HK-2 (cell line): ENCODE results near the gene KDM6B.
A peak's percentile ranks its signal among the peaks of the same experiment; 100 is the strongest.

Experiments used
- DNase-seq: peaks from one replicate; pipeline ENCODE4 v3.0.0-alpha.2; 2018; ENCODE audit not compliant: unreplicated experiment

KDM6B gene

DNA sequence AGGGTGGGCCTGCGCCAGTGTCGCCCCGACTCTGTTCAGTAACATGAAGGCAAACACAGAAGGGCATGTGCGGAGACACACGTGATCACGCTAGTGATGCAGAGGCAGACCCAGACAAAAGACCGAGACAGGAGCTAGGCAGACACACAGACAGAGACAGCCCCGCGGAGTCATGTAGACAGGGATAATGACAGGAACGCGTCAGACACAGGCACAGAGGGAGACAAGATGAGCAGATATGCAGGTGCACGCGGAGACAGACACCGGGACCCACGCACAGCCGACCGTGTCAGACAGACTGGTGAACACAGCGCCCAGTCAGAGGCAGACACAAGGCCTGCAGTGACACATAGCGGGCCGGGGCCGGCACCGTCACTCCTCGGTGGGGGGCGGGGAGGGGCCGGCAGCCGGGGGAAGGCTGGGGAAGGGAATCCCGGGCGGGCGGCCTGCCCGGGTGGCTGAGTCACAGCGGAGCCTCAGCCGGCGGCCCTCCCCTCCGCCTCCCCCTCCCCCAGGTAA is 7.4 kb downstream of the KDM6B start:
- peak; percentile 93 for DNase-seq

DNA sequence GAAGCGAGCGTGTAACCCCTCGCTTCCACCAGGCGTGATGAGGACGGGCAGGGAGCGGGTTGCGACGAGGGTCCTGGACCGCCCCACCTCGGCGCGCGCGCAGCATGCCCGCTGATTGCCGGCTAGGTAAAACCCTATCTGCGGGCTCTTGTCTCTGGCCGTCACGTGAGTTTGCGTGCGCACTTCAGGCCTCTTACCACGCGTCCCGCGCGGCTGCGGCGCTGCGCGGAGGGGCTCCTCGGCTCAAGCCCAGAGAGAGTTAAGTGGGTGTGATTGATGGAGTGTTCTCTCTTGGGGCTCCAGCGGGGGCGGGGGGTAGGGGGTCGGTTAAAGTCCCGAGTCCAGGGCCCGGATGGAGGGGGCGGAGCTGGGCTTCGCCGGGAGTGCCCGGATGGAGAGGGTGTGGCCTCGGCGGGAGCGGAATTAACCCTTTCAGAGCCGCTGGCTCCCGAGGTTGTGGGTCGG is 7.9 kb downstream of the KDM6B start:
- peak; percentile 87 for DNase-seq

DNA sequence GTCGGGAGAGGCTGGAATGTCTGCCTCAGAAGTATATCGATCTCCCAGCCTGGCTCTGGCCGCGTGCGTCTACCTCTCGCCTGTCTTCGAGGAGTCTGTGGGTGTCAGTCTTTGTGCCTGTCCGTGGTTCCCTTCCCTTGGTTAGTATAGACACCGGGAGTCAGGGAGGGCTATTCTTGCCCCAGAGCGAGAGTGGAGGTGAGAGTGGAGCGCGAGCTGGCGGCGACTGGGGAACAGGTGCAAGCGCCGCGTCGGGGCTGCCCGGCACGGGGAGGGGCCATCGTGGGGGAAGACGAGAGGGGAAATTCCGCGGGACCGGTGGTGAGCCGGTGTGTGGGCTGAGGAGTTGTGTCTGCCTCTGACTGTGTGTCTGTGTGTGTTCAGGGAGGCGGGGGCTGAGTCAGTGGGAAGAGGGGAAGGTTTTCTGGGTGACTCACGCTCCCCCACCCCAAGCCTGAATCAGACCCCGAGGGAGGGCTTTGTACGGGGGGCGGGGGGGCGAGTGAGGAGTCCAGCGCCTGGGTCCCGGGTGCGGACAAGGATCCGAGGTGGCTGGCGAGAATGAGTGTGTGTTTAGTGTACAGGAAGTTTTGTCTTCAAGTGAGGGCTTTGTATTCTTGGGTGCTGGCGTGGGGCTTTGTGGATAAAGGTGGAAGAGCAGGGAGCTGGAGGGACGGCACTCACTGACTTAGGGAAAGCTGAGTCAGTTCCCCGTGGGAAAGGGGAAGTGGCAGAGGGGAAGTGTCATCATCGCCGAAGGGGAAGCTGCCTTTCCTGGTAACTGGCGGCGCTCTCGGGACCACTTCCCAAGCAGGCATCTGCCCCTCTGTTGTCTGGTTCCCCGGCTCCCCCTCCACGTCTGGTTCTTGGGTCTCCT is 8.6 kb downstream of the KDM6B start:
- DNase-seq, result peak; percentile 91

DNA sequence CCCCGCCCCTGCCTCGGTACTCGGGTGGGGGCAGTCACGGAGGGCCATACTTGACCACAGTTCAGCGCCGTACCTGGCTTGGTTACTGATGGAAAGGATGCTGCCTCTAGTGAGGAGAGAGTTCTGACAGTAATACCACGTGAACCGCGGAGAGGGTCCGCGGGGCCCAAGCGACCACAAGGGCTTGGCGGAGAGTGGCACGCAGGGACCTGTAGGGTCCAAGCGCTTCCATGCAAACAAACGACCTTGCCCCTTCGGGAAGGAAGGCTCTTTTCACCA is 9.2 kb downstream of the KDM6B start:
- no peak for DNase-seq

DNA sequence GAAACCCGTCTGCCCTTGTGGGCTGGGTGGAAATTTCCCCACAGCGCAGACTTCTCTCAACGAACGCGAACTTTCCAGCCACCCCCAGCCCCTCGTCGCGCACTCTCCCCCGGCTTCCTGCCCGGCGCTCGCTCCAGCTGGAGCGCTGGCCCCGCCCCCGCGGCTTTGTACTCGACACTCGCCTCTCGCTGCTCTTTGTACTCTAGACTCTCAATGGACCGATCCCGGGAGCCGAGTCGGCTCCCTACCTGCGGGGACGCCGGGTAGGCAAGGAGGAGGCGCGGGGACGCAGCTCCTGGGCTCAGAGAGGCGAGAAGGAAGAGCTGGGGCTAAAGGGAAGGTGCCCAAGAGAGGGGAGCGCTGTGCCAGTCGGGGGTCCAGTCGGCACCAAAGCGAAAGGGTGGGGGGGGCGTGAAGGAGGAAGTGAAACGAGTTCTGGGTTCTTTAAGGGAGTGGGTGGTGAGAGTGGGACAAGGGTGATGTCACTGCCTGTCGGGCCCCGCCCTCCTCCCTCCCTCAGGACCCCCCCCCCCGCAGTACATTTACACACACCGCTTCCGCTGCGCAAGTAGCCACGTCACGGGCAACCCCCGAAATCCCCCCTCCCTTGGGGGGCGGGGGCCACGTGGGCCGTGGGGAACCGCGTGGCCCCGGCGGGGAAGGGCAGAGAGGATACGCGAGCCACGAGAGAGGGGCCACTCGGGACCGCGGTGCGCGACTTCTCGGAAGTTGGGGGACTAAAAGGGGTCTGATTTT is 9.7 kb downstream of the KDM6B start:
- DNase-seq, result peak; percentile 82

DNA sequence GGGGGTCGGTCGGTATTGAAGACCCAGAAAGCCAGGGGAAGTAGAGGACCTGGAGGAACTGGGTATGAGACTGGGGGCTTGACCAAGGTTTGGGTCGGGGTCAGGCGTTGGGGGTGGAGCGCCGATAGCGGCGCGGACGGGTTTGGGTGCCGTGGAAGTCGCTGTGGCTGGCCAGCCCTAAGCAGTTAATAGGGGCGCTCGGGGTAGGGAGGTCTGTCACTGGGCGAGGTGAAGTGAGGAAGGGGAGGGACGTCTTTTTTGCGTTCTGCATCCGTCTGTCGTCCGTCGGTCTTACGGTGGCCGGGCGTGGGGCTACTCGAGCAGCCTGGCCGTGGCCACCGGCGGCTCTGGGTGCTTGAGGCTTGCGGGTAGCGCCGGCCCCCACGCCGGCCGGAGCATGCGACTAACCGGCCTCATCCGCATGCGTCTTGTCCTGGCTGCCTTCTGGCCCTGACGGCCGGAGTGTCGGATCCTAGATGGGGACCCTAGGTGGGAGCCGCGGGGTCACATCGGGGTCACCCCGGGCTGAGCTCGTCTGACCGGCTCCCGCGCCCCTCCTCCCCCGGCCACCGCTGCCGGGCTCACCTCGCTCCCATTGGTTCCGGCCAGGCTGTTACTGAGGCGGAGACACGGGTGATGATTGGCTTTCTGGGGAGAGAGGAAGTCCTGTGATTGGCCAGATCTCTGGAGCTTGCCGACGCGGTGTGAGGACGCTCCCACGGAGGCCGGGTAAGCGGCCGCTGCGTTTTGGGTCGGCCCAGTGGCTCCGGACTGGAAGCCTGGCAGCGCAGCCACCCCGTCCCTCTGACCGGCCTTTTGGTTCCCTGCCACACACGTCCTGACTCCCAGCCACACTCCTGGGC is 10.5 kb downstream of the KDM6B start:
- DNase-seq, result peak; percentile 92

- DNase-seq, result no peak
Observed at GRCh38 chr17:7845359-7846062, 11.5 kb downstream of the KDM6B start.

- DNase-seq, result no peak
Observed at GRCh38 chr17:7846063-7846735, 12.2 kb downstream of the KDM6B start.

DNA sequence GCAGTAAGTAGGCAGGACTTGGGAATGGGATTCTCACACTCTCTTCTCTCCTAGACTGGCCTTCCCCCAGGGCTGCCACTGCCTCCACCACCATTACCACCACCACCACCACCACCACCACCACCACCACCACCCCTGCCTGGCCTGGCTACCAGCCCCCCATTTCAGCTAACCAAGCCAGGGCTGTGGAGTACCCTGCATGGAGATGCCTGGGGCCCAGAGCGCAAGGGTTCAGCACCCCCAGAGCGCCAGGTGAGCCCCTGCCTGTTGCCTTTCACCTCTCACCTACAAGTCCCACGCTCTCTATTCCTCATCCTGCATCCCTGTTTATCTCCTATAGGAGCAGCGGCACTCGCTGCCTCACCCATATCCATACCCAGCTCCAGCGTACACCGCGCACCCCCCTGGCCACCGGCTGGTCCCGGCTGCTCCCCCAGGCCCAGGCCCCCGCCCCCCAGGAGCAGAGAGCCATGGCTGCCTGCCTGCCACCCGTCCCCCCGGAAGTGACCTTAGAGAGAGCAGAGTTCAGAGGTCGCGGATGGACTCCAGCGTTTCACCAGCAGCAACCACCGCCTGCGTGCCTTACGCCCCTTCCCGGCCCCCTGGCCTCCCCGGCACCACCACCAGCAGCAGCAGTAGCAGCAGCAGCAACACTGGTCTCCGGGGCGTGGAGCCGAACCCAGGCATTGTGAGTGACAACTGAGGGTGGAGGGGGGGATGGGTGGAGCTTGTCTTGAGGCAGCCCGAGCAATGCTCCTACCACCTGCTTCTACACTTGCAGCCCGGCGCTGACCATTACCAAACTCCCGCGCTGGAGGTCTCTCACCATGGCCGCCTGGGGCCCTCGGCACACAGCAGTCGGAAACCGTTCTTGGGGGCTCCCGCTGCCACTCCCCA is 13.0 kb downstream of the KDM6B start:
- DNase-seq, result no peak

- DNase-seq, result no peak
Observed at GRCh38 chr17:7848131-7848579, 14.1 kb downstream of the KDM6B start.

DNA sequence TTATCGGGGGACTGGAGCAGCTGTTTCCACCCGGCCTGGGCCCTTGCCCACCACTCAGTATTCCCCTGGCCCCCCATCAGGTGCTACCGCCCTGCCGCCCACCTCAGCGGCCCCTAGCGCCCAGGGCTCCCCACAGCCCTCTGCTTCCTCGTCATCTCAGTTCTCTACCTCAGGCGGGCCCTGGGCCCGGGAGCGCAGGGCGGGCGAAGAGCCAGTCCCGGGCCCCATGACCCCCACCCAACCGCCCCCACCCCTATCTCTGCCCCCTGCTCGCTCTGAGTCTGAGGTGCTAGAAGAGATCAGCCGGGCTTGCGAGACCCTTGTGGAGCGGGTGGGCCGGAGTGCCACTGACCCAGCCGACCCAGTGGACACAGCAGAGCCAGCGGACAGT is 14.7 kb downstream of the KDM6B start:
- no peak for DNase-seq

DNA sequence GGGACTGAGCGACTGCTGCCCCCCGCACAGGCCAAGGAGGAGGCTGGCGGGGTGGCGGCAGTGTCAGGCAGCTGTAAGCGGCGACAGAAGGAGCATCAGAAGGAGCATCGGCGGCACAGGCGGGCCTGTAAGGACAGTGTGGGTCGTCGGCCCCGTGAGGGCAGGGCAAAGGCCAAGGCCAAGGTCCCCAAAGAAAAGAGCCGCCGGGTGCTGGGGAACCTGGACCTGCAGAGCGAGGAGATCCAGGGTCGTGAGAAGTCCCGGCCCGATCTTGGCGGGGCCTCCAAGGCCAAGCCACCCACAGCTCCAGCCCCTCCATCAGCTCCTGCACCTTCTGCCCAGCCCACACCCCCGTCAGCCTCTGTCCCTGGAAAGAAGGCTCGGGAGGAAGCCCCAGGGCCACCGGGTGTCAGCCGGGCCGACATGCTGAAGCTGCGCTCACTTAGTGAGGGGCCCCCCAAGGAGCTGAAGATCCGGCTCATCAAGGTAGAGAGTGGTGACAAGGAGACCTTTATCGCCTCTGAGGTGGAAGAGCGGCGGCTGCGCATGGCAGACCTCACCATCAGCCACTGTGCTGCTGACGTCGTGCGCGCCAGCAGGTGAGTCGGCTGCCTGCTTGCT is 15.2 kb downstream of the KDM6B start:
- no peak for DNase-seq

DNA sequence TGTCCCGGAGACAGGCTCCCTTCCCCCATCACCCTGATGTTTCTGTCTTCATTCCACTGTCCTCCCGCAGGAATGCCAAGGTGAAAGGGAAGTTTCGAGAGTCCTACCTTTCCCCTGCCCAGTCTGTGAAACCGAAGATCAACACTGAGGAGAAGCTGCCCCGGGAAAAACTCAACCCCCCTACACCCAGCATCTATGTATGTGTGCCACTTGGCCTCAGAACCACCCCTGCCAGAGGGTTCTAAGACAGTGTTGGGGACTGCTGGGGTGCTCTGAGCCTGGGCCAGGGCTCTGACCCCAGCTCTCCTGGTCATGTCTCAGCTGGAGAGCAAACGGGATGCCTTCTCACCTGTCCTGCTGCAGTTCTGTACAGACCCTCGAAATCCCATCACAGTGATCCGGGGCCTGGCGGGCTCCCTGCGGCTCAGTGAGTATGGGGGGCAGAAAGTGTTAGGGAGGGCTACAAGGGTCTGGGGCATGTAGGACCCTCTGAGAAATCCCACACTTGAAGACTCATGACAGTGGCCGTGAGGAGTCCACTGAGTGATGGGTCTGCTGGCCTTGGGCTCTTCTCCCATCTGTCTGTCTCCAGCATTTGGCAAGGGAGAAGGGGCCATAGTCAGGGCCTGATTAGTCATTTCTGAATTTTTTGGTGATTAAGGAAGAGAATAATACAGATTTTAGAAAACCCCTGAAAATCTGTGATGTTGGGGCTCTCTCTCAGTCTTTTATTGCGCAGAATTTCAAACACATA is 15.9 kb downstream of the KDM6B start:
- DNase-seq, result no peak

DNA sequence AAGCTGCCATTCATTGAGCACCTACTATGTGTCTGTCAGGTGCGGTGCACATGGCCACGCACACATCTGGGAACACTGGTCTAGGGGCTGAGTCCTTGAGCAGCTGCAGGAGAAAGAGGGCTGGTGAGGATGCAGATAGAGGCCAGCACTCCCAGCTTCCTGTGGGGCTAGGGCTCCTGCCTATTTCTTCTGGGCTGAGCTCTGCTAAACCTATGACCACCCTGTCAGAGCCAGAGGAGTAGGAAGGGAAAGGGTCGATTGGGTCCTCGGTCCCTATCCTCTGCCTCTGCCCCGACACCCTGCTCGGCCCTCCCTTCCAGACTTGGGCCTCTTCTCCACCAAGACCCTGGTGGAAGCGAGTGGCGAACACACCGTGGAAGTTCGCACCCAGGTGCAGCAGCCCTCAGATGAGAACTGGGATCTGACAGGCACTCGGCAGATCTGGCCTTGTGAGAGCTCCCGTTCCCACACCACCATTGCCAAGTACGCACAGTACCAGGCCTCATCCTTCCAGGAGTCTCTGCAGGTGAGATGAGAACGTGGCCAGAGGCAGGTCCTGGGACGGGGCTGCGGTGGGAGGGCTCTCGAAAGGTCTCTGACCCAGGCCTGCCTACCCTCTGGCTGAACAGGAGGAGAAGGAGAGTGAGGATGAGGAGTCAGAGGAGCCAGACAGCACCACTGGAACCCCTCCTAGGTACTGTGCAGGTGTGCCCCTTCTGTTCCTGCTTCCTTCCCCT is 16.9 kb downstream of the KDM6B start:
- no peak for DNase-seq

- peak; percentile 31 for DNase-seq
Observed at GRCh38 chr17:7851438-7852261, 17.6 kb downstream of the KDM6B start.

- DNase-seq, result no peak
Observed at GRCh38 chr17:7852262-7852670, 18.2 kb downstream of the KDM6B start.
